Ecto neural progenitor cell (in vitro differentiated cells): ENCODE data around the gene KIAA1549.

Experiments used
- DNase-seq: peaks from one replicate; pipeline ENCODE4 v3.0.0-alpha.2; 2018; ENCODE audit warnings: low spot score

KIAA1549 gene

GRCh38 chr7:138975343-138976104 is 5.7 kb downstream of the KIAA1549 start:
- DNase-seq, result no peak

- DNase-seq, result no peak
Observed at GRCh38 chr7:138974675-138975292, 6.4 kb downstream of the KIAA1549 start.

- no peak for DNase-seq
Observed at GRCh38 chr7:138974103-138974502, 7.1 kb downstream of the KIAA1549 start.

GRCh38 chr7:138970952-138971351 is 10.2 kb downstream of the KIAA1549 start:
- no peak for DNase-seq

GRCh38 chr7:138970446-138970845 is 10.7 kb downstream of the KIAA1549 start:
- no peak for DNase-seq

GRCh38 chr7:138967159-138967558 is 14.0 kb downstream of the KIAA1549 start:
- DNase-seq, result no peak

GRCh38 chr7:138964624-138965436 is 16.4 kb downstream of the KIAA1549 start:
- no peak for DNase-seq

GRCh38 chr7:138963675-138964074 is 17.5 kb downstream of the KIAA1549 start:
- DNase-seq, result no peak

GRCh38 chr7:138962561-138963270 is 18.5 kb downstream of the KIAA1549 start:
- no peak for DNase-seq

- no peak for DNase-seq
Observed at GRCh38 chr7:138961159-138961558, 20.0 kb downstream of the KIAA1549 start.

GRCh38 chr7:138958391-138958956 is 22.7 kb downstream of the KIAA1549 start:
- DNase-seq, result no peak

- no peak for DNase-seq
Observed at GRCh38 chr7:138957753-138958390, 23.3 kb downstream of the KIAA1549 start.

- no peak for DNase-seq
Observed at GRCh38 chr7:138957217-138957616, 24.0 kb downstream of the KIAA1549 start.

GRCh38 chr7:138954545-138955475 is 26.4 kb downstream of the KIAA1549 start:
- no peak for DNase-seq

- DNase-seq, result no peak
Observed at GRCh38 chr7:138952791-138953190, 28.4 kb downstream of the KIAA1549 start.

GRCh38 chr7:138951953-138952352 is 29.2 kb downstream of the KIAA1549 start:
- no peak for DNase-seq

- DNase-seq, result no peak
Observed at GRCh38 chr7:138949421-138950088, 31.6 kb downstream of the KIAA1549 start.

GRCh38 chr7:138948403-138948802 is 32.8 kb downstream of the KIAA1549 start:
- no peak for DNase-seq

GRCh38 chr7:138945821-138946220 is 35.4 kb downstream of the KIAA1549 start:
- no peak for DNase-seq

- no peak for DNase-seq
Observed at GRCh38 chr7:138945154-138945553, 36.0 kb downstream of the KIAA1549 start.
